ENCODE data around the gene PGLYRP3. TPM values are rescaled to one million over a fixed set of nuclear protein-coding genes. Genes with fewer than 3 reads are reported as not detected.

Gene PGLYRP3
- polyA plus RNA-seq, 2 donors, result 9.9 to 21.5 TPM

GRCh38 chr1:153251562-153251961 lies 61.2 kb downstream of the PGLYRP3 start:
- WGBS, 2 donors, result 92 to 94% methylated on average over 3 of the region's 3 CpGs
- H3K27me3 ChIP-seq (ENCODE audit: control insufficient read depth in 1 of 2, insufficient read depth in 2 of 2, low read length in 2 of 2), result no peaks in the 10 kb centered on the region

GRCh38 chr1:153251087-153251486 lies 61.7 kb downstream of the PGLYRP3 start:
- Histone ChIP-seq H3K9me3 (ENCODE audit: control insufficient read depth in 2 of 2, insufficient read depth in 1 of 2, low read depth in 1 of 2, low read length in 1 of 2) (no peaks in the 10 kb centered on the region), H3K36me3 (ENCODE audit: control insufficient read depth in 2 of 2, insufficient read depth in 2 of 2, low read length in 1 of 2) (no peaks in the 10 kb centered on the region), H3K4me3 (ENCODE audit: low read depth in 1 of 2, low read length in 2 of 2) (no peak overlapping the region), H3K27me3 (ENCODE audit: control insufficient read depth in 1 of 2, insufficient read depth in 2 of 2, low read length in 2 of 2) (no peaks in the 10 kb centered on the region), H3K27ac (ENCODE audit: low read depth in 2 of 2, low read length in 1 of 2) (no peak overlapping the region), H3K4me1 (ENCODE audit: control insufficient read depth in 2 of 2, insufficient read depth in 2 of 2, low read length in 1 of 2) (no peaks in the 10 kb centered on the region)
- WGBS, 2 donors, result 86 to 87% methylated on average over 2 of the region's 2 CpGs

More at GRCh38 chr1:153251562-153251961, 61.2 kb downstream of the PGLYRP3 start:
- no peak overlapping the region for H3K27ac ChIP-seq (ENCODE audit: low read depth in 2 of 2, low read length in 1 of 2)
- no peak overlapping the region for H3K4me3 ChIP-seq (ENCODE audit: low read depth in 1 of 2, low read length in 2 of 2)
- H3K36me3 ChIP-seq (ENCODE audit: control insufficient read depth in 2 of 2, insufficient read depth in 2 of 2, low read length in 1 of 2), result no peaks in the 10 kb centered on the region
- H3K4me1 ChIP-seq (ENCODE audit: control insufficient read depth in 2 of 2, insufficient read depth in 2 of 2, low read length in 1 of 2), result no peaks in the 10 kb centered on the region
- no peaks in the 10 kb centered on the region for H3K9me3 ChIP-seq (ENCODE audit: control insufficient read depth in 2 of 2, insufficient read depth in 1 of 2, low read depth in 1 of 2, low read length in 1 of 2)

GRCh38 chr1:153250166-153250565 lies 62.6 kb downstream of the PGLYRP3 start:
- no peaks in the 10 kb centered on the region for H3K9me3 ChIP-seq (ENCODE audit: control insufficient read depth in 2 of 2, insufficient read depth in 1 of 2, low read depth in 1 of 2, low read length in 1 of 2)
- no peaks in the 10 kb centered on the region for H3K36me3 ChIP-seq (ENCODE audit: control insufficient read depth in 2 of 2, insufficient read depth in 2 of 2, low read length in 1 of 2)
- 22 to 31% methylated on average over 1 of the region's 1 CpG for WGBS, 2 donors
- no peaks in the 10 kb centered on the region for H3K27me3 ChIP-seq (ENCODE audit: control insufficient read depth in 1 of 2, insufficient read depth in 2 of 2, low read length in 2 of 2)
- no peaks in the 10 kb centered on the region for H3K4me1 ChIP-seq (ENCODE audit: control insufficient read depth in 2 of 2, insufficient read depth in 2 of 2, low read length in 1 of 2)
- H3K4me3 ChIP-seq (ENCODE audit: low read depth in 1 of 2, low read length in 2 of 2), result no peak overlapping the region
- no peak overlapping the region for H3K27ac ChIP-seq (ENCODE audit: low read depth in 2 of 2, low read length in 1 of 2)

- Histone ChIP-seq H3K4me3 (ENCODE audit: low read depth in 1 of 2, low read length in 2 of 2) (no peak overlapping the region), H3K9me3 (ENCODE audit: control insufficient read depth in 2 of 2, insufficient read depth in 1 of 2, low read depth in 1 of 2, low read length in 1 of 2) (peaks cover 0 to 2% of the 10 kb centered on the region in 2 donors), H3K36me3 (ENCODE audit: control insufficient read depth in 2 of 2, insufficient read depth in 2 of 2, low read length in 1 of 2) (no peaks in the 10 kb centered on the region), H3K27me3 (ENCODE audit: control insufficient read depth in 1 of 2, insufficient read depth in 2 of 2, low read length in 2 of 2) (no peaks in the 10 kb centered on the region), H3K4me1 (ENCODE audit: control insufficient read depth in 2 of 2, insufficient read depth in 2 of 2, low read length in 1 of 2) (no peaks in the 10 kb centered on the region), H3K27ac (ENCODE audit: low read depth in 2 of 2, low read length in 1 of 2) (no peak overlapping the region)
- 63 to 64% methylated on average over 5 of the region's 5 CpGs for WGBS, 2 donors
Measured at GRCh38 chr1:153248176-153248879, 64.4 kb downstream of the PGLYRP3 start.

Other genes starting within 250 kb of the PGLYRP3 start
- 10 to 100 TPM; 10.9 to 75.1 TPM for gene SPRR2B, start 241.3 kb downstream of the PGLYRP3 start, polyA plus RNA-seq
- 1,000 to 10,000 TPM; 1,279 to 1,684 TPM for gene SPRR2E, start 218.4 kb downstream of the PGLYRP3 start, polyA plus RNA-seq
- gene SPRR2F, start 199.4 kb downstream of the PGLYRP3 start, polyA plus RNA-seq, result 100 to 1,000 TPM; 104 to 135 TPM
- 1 to 10 TPM in 1 of 2 donors, under 1 TPM in 1; 0.49 to 2.0 TPM for gene SPRR2G, start 162.1 kb downstream of the PGLYRP3 start, polyA plus RNA-seq
- gene LELP1, start 109.5 kb downstream of the PGLYRP3 start, polyA plus RNA-seq, result not detected
- gene PRR9, start 95.4 kb downstream of the PGLYRP3 start, polyA plus RNA-seq, result not detected
- gene LORICRIN, start 53.3 kb downstream of the PGLYRP3 start, polyA plus RNA-seq, result under 1 TPM in 1 of 2 donors, not detected in 1; 0.28 TPM
- 1 to 10 TPM; 3.1 to 3.3 TPM for gene PGLYRP4, start 35.9 kb upstream of the PGLYRP3 start, polyA plus RNA-seq
- over 10,000 TPM; 47,233 to 60,368 TPM for gene S100A9, start 44.9 kb upstream of the PGLYRP3 start, polyA plus RNA-seq
- 100 to 1,000 TPM in 1 of 2 donors, 10 to 100 TPM in 1; 67.2 to 222 TPM for gene S100A12, start 62.7 kb upstream of the PGLYRP3 start, polyA plus RNA-seq
- gene S100A8, start 78.1 kb upstream of the PGLYRP3 start, polyA plus RNA-seq, result over 10,000 TPM; 44,360 to 65,887 TPM
- gene S100A7A, start 103.6 kb upstream of the PGLYRP3 start, polyA plus RNA-seq, result 1 to 10 TPM in 1 of 2 donors, under 1 TPM in 1; 0.02 to 1.3 TPM
- gene S100A7, start 147.7 kb upstream of the PGLYRP3 start, polyA plus RNA-seq, result 100 to 1,000 TPM; 115 to 689 TPM
- gene S100A6, start 223.0 kb upstream of the PGLYRP3 start, polyA plus RNA-seq, result 1,000 to 10,000 TPM in 1 of 2 donors, 100 to 1,000 TPM in 1; 936 to 2,978 TPM
- under 1 TPM in 1 of 2 donors, not detected in 1; 0.11 TPM for gene S100A5, start 228.0 kb upstream of the PGLYRP3 start, polyA plus RNA-seq
- 100 to 1,000 TPM; 145 to 249 TPM for gene S100A4, start 232.9 kb upstream of the PGLYRP3 start, polyA plus RNA-seq
- gene S100A3, start 236.3 kb upstream of the PGLYRP3 start, polyA plus RNA-seq, result 10 to 100 TPM; 10.2 to 27.5 TPM